Calu3 (cell line): ENCODE data around the gene LRRC58. TPM values are rescaled to one million over a fixed set of nuclear protein-coding genes. Genes with fewer than 3 reads are reported as not detected.
A peak's percentile ranks its signal among the peaks of the same experiment; 100 is the strongest.

Experiments
- Bru-seq: library from RNA; stranded (reverse); fragments of 400-500 nt; gene quantifications from one replicate; lab custom pipeline; 2021; lab: Mats Ljungman, UMichigan
- BruChase-seq, 2 experiments: library from RNA; stranded (reverse); fragments of 400-500 nt; gene quantifications; one replicate each; lab custom pipeline; 2021; lab: Mats Ljungman, UMichigan
- BruUV-seq: library from RNA; stranded (reverse); fragments of 400-500 nt; replicated peaks from 2 replicates; lab custom pipeline; 2021; lab: Mats Ljungman, UMichigan
- CTCF ChIA-PET: fragments of 300-600 bp; sonication (Branson Sonifier 250); formaldehyde crosslinking; loops from one replicate; lab custom pipeline; 2022; ENCODE audit warnings: antibody characterized with exemption; lab: Charles Lee
- DNase-seq: peaks from one replicate; pipeline ENCODE4 v3.0.0; 2022
- H3K27ac Mint-ChIP-seq: one replicate; pipeline ENCODE4 v1.8.0; 2022; ENCODE audit warnings: mixed read lengths; ENCODE audit not compliant: unreplicated experiment
- H3K27me3 Mint-ChIP-seq: one replicate; pipeline ENCODE4 v1.8.0; 2022; ENCODE audit warnings: mixed read lengths; ENCODE audit not compliant: unreplicated experiment
- H3K36me3 Mint-ChIP-seq: one replicate; pipeline ENCODE4 v1.8.0; 2022; ENCODE audit warnings: mild to moderate bottlenecking, moderate library complexity, mixed read lengths; ENCODE audit not compliant: insufficient read depth, unreplicated experiment
- H3K4me1 Mint-ChIP-seq: one replicate; pipeline ENCODE4 v1.8.0; 2022; ENCODE audit warnings: mild to moderate bottlenecking, low read depth, mixed read lengths; ENCODE audit not compliant: unreplicated experiment
- H3K4me3 Mint-ChIP-seq: one replicate; pipeline ENCODE4 v1.8.0; 2022; ENCODE audit warnings: mild to moderate bottlenecking, low read depth, moderate library complexity, mixed read lengths; ENCODE audit not compliant: unreplicated experiment
- H3K9me3 Mint-ChIP-seq: one replicate; pipeline ENCODE4 v1.8.0; 2022; ENCODE audit warnings: low read depth, mixed read lengths; ENCODE audit not compliant: unreplicated experiment
- intact Hi-C: fragments of 100-400 bp; cut with micrococcal nuclease; formaldehyde crosslinking; loops from one replicate; pipeline ENCODE4 v1.10.0; 2022; ENCODE audit not compliant: unreplicated experiment
- long read RNA-seq: library from polyadenylated mRNA; stranded (forward); transcript quantifications from one replicate; pipeline ENCODE4 v2.0.0, GENCODE V29; 2022
- total RNA-seq: library from RNA; stranded (reverse); gene quantifications from 2 replicates; pipeline ENCODE4 v1.2.3, GENCODE V29; 2022
- TF ChIP-seq, protein P1 (sequence below): fragments of 200-600 bp; IDR thresholded peaks from one replicate; pipeline ENCODE4 v1.8.0; 2022; ENCODE audit warnings: antibody characterized with exemption; ENCODE audit not compliant: unreplicated experiment

Gene LRRC58
- total RNA-seq (19.9 and 20.8 TPM in 2 replicates), Bru-seq, nascent RNA (percentile 87 among the genes with signal in this experiment), BruChase-seq, experiment 1, labeled RNA remaining after a 6-hour chase (percentile 96 among the genes with signal in this experiment), BruChase-seq, experiment 2, labeled RNA remaining after a 2-hour chase (percentile 94 among the genes with signal in this experiment)
- long read RNA-seq, full-length matches to known transcripts = 7 of 13 reads
- long read RNA-seq, partial matches to known transcripts = 0 of 13 reads
- long read RNA-seq, other reads (novel, unspliced or antisense) = 6 of 13 reads

DNA sequence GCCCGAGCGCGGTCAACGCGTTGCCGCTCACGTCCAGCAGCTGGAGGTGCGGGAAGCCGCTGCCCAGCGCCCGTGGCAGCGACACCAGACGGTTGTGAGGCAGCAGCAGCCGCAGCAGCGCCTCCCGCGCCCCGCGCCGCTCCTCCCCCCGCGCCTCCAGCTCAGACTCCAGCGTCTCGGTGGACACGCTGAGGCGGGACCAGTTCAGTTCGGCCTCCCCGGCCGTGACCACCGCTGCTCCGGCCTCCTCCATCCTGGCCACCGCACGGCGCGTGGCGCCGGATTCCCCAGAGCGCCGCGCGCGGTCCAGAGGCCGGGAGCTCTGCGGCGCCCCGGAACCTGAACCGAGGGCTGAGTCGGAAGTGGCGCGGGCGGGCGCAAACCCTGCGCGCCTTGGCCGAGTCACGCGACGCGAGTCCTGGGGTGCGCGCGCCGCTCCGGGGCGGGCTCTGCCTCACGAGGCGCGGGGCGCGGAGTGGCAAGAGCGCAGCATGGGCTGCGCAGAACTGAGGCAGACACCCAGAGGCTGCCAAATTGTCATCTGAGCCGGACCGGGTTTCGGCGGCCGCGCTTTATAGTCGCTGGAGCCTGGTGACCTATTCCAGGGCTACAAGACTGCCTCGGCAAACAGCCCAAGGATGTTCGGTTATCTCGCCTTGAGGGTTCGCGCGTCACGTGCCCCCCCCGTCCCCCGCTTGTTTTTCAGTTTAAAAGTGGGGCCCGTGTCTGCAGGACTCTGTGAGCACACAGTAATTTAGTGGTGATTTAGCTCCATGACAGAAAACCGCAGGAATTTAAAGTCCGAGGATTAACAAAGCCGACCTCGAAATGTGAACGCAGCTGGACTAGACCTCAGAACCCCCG is at the start of gene LRRC58:
LRRC58 (minus strand) TSS at position 364 of the 864 bp plus-strand sequence; CDS start at position 253, 111 bp downstream.
- intact Hi-C loops = loop anchor here (2.0 to 5.0 kb wide), 2 partner anchors 68 to 107 kb away; no protein-coding TSS in a partner anchor
- TSS peak; percentile 87 for BruUV-seq
- TF ChIP-seq, protein P1, sequence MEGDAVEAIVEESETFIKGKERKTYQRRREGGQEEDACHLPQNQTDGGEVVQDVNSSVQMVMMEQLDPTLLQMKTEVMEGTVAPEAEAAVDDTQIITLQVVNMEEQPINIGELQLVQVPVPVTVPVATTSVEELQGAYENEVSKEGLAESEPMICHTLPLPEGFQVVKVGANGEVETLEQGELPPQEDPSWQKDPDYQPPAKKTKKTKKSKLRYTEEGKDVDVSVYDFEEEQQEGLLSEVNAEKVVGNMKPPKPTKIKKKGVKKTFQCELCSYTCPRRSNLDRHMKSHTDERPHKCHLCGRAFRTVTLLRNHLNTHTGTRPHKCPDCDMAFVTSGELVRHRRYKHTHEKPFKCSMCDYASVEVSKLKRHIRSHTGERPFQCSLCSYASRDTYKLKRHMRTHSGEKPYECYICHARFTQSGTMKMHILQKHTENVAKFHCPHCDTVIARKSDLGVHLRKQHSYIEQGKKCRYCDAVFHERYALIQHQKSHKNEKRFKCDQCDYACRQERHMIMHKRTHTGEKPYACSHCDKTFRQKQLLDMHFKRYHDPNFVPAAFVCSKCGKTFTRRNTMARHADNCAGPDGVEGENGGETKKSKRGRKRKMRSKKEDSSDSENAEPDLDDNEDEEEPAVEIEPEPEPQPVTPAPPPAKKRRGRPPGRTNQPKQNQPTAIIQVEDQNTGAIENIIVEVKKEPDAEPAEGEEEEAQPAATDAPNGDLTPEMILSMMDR = no peak
- peak within 1 kb of the TSS; percentile 79 for H3K27ac Mint-ChIP-seq
- peak within 1 kb of the TSS; percentile 94 for H3K4me3 Mint-ChIP-seq
- CTCF ChIA-PET = interaction anchor here (0.6 to 3.0 kb wide), 6 partner anchors 20 to 1540 kb away, joined by 3 to 27 read pairs (median 4); partner anchors contain the start of gene NDUFB4
- H3K36me3 Mint-ChIP-seq = peaks cover 23% of the 10 kb centered on the region
- no peaks in the 10 kb centered on the region for H3K9me3 Mint-ChIP-seq
- no peaks in the 10 kb centered on the region for H3K27me3 Mint-ChIP-seq
- H3K4me1 Mint-ChIP-seq = peaks cover 24% of the 10 kb centered on the region
- peak; percentile 90 for DNase-seq

DNA sequence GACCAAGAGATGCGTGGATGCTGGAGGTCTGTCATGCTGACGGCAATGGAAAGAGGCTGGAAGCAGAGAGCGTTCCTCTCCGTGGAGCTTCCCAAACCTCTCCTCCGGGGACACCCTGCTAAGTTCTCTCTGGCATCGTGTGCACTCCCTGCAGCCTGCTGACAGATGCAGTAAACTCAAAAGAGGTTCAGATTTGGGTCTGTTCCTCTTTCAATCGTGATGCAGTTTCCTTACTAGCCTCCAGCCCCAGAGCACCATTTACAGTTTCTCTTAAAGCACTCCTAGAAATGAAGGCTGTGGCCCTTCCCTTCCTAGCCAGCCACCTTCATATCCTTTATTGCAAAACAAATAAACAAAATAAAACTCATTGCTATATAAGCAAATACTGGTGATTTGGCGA is 47.3 kb upstream of the LRRC58 start:
- intact Hi-C loops = no loop called here
- no peaks in the 10 kb centered on the region for H3K36me3 Mint-ChIP-seq
- no peaks in the 10 kb centered on the region for H3K4me1 Mint-ChIP-seq
- H3K27me3 Mint-ChIP-seq = no peaks in the 10 kb centered on the region
- H3K9me3 Mint-ChIP-seq = no peaks in the 10 kb centered on the region
- DNase-seq = no peak
- no peak overlapping the region for H3K4me3 Mint-ChIP-seq
- BruUV-seq = no TSS peak
- no peak overlapping the region for H3K27ac Mint-ChIP-seq
- TF ChIP-seq, protein P1 = no peak
- CTCF ChIA-PET = no interaction called here

DNA sequence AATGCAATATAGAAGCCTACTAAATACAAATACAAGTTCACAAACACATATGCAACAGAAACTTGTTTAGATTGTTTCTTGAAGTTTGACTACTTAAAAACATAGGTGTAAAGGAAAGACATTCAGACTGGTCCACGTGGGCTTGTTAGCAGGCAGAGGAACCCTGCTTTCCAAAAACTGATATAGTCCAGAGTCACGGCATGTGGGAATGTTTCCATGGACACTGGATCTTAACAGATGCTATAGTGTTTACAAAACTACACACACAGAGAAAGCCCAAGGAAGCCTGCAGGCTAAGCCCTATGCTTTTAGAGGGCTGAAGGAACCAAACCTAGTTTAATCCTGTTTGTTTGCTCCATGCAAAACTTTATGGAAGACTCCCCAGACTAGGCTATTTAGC is 45.2 kb upstream of the LRRC58 start:
- no peak for DNase-seq
- H3K27ac Mint-ChIP-seq = no peak overlapping the region
- no peak overlapping the region for H3K4me3 Mint-ChIP-seq
- H3K4me1 Mint-ChIP-seq = no peaks in the 10 kb centered on the region
- no peaks in the 10 kb centered on the region for H3K27me3 Mint-ChIP-seq
- no peaks in the 10 kb centered on the region for H3K9me3 Mint-ChIP-seq
- TF ChIP-seq, protein P1 = no peak
- CTCF ChIA-PET = no interaction called here
- intact Hi-C loops = no loop called here
- no TSS peak for BruUV-seq
- H3K36me3 Mint-ChIP-seq = no peaks in the 10 kb centered on the region

DNA sequence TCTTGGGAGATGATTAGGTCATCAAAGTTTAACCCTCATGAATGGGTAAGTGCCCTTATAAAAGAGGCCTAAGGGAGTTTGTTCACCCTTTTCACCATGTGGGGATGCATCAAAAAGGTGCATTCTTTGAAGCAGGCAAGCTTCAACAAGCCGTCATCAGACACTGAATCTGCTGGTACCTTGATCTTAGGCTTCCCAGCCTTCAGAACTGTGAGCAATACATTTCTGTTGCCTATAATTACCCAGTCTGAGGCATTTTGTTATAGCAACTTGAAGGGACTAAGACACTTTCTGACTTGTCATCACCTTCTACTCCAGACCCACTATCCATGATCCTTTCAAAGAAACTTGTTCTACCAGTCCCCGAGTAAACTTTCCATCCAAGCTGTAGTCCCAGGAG is 44.6 kb upstream of the LRRC58 start:
- BruUV-seq = no TSS peak

More for the DNA sequence above, 44.6 kb upstream of the LRRC58 start:
- Mint-ChIP-seq H3K27me3 (no peaks in the 10 kb centered on the region), H3K27ac (no peak overlapping the region), H3K36me3 (no peaks in the 10 kb centered on the region), H3K4me3 (no peak overlapping the region), H3K9me3 (no peaks in the 10 kb centered on the region), H3K4me1 (no peaks in the 10 kb centered on the region)
- intact Hi-C loops = no loop called here
- CTCF ChIA-PET = no interaction called here
- DNase-seq = no peak
- TF ChIP-seq, protein P1 = no peak
